ENCODE results near the gene MEGF10. TPM values are rescaled to one million over a fixed set of nuclear protein-coding genes. Genes with fewer than 3 reads are reported as not detected.
A peak's percentile ranks its signal among the peaks of the same experiment; 100 is the strongest.

Gene MEGF10
- 10 to 100 TPM in 2 of 4 donors, 1 to 10 TPM in 2; 1.6 to 23.6 (median 7.9) TPM for total RNA-seq
- 1 to 10 TPM in 2 of 3 donors, under 1 TPM in 1; 0.68 to 2.2 (median 1.2) TPM for polyA plus RNA-seq
- long read RNA-seq, donor 1, partial matches to known transcripts, result 3 of 4 reads
- long read RNA-seq, donor 1, other reads (novel, unspliced or antisense), result 1 of 4 reads
- long read RNA-seq, donor 2, result 0 reads

- Histone ChIP-seq H3K27ac (peak within 1 kb of the TSS; percentile 67), H3K27me3 (ENCODE audit: insufficient read depth in 3 of 3, low read length in 2 of 3) (peaks cover 0 to 6% (median 0%) of the 10 kb centered on the region in 3 donors), H3K4me1 (no peaks in the 10 kb centered on the region), H3K9me3 (no peaks in the 10 kb centered on the region), H3K4me3 (peak within 1 kb of the TSS; percentile 75), H3K36me3 (ENCODE audit: insufficient read depth in 1 of 2, low read depth in 1 of 2) (no peaks in the 10 kb centered on the region)
- ATAC-seq (peak; percentile 92 to 94 (median 93)), DNase-seq (peak; percentile 39 to 72)
- intact Hi-C loops (cut with DNase I), result loop anchor here (1.0 to 10.0 kb wide), 4 partner anchors 125 to 203 kb away; no protein-coding TSS in a partner anchor
- WGBS, 3 donors, result 1% methylated on average over 61 of the region's 61 CpGs
- TF ChIP-seq, protein P1, sequence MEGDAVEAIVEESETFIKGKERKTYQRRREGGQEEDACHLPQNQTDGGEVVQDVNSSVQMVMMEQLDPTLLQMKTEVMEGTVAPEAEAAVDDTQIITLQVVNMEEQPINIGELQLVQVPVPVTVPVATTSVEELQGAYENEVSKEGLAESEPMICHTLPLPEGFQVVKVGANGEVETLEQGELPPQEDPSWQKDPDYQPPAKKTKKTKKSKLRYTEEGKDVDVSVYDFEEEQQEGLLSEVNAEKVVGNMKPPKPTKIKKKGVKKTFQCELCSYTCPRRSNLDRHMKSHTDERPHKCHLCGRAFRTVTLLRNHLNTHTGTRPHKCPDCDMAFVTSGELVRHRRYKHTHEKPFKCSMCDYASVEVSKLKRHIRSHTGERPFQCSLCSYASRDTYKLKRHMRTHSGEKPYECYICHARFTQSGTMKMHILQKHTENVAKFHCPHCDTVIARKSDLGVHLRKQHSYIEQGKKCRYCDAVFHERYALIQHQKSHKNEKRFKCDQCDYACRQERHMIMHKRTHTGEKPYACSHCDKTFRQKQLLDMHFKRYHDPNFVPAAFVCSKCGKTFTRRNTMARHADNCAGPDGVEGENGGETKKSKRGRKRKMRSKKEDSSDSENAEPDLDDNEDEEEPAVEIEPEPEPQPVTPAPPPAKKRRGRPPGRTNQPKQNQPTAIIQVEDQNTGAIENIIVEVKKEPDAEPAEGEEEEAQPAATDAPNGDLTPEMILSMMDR (IDR thresholded peaks at IDR 0.05), result peak; percentile 71
These were observed at the start of gene MEGF10 for GRCh38 chr5:127290019-127290945. TSS of gene MEGF10 (plus strand) at chr5:127290796. CDS start at chr5:127331309, 40,513 bp downstream.

DNA sequence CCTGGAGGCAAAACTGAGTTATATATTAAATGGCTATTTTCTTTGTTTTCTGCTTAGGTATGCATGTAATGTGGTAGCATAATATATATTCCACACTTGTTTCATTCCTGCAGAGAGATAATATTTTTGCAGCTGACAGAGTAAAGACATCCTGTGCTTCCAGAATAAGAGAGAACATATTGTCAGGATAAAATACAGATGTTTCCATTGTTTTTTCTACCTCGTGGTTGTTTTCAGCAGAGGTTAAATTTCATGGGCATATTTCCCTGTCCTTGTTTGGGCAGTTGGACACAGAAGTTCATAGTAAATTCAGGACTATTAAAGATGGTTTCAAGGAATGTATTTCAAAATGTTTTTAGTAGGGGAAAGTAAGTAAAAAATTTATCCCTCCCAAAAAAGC lies 47.6 kb upstream of the MEGF10 start:
- Histone ChIP-seq H3K36me3 (ENCODE audit: insufficient read depth in 1 of 2, low read depth in 1 of 2) (no peaks in the 10 kb centered on the region), H3K9me3 (no peaks in the 10 kb centered on the region), H3K27me3 (ENCODE audit: insufficient read depth in 3 of 3, low read length in 2 of 3) (no peaks in the 10 kb centered on the region), H3K4me1 (no peaks in the 10 kb centered on the region), H3K4me3 (no peak overlapping the region), H3K27ac (no peak overlapping the region)
- intact Hi-C loops (cut with DNase I), result no loop called here
- no peak for DNase-seq
- TF ChIP-seq, protein P1 (IDR thresholded peaks at IDR 0.05), result no peak
- ATAC-seq, result no peak
- 0 to 6% (median 5%) methylated on average over 1 of the region's 1 CpG for WGBS, 3 donors

GRCh38 chr5:127254729-127255284 lies 35.8 kb upstream of the MEGF10 start:
- H3K36me3 ChIP-seq (ENCODE audit: insufficient read depth in 1 of 2, low read depth in 1 of 2), result no peaks in the 10 kb centered on the region
- intact Hi-C loops (cut with DNase I), result no loop called here
- ATAC-seq (no peak), DNase-seq (no peak)
- no peak overlapping the region for H3K27ac ChIP-seq
- H3K4me1 ChIP-seq, result no peaks in the 10 kb centered on the region
- H3K4me3 ChIP-seq, result no peak overlapping the region
- WGBS, 3 donors, result 95 to 98% (median 98%) methylated on average over 3 of the region's 3 CpGs
- H3K27me3 ChIP-seq (ENCODE audit: insufficient read depth in 3 of 3, low read length in 2 of 3), result no peaks in the 10 kb centered on the region
- TF ChIP-seq, protein P1 (IDR thresholded peaks at IDR 0.05), result no peak
- H3K9me3 ChIP-seq, result peaks cover 14% of the 10 kb centered on the region

DNA sequence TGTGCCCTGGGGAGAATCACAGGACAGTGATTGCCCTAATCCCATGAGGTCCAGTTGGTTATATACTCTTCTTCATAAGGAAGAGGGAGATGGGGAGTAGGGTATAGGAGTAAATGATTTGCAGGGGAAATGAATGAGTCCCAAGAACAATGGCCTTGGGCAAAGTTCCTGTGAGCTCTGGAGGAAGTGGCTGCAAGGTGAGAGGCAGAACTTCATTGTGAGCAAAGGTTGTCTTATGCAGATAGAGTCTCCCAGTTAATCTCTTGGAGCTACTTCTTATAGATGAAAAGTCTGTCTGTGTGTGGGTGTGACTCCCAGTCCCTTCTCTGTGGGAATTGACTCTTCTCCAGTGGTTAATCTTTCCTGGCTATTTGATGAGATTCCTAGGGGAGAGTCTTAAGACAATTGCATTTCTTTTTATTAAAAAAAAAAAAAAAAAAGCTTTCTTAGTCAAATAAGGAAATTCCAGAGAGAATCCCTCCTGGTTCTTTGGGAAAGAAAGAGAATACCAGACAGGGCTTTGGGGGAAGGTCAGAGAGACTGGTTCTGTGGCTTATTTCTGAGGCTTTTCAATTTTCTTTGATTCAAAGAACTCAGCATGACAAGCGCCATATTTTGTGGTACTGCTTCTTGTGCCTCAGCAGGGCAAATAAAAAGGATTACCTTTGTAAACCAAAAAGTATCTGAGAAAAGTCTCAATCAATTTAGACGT lies 33.6 kb upstream of the MEGF10 start:
- no peak for ATAC-seq
- Histone ChIP-seq H3K36me3 (ENCODE audit: insufficient read depth in 1 of 2, low read depth in 1 of 2) (no peaks in the 10 kb centered on the region), H3K27ac (no peak overlapping the region), H3K4me1 (no peaks in the 10 kb centered on the region), H3K9me3 (peaks cover 14% of the 10 kb centered on the region), H3K4me3 (no peak overlapping the region), H3K27me3 (ENCODE audit: insufficient read depth in 3 of 3, low read length in 2 of 3) (no peaks in the 10 kb centered on the region)
- TF ChIP-seq, protein P1 (IDR thresholded peaks at IDR 0.05), result no peak
- 80 to 86% (median 85%) methylated on average over 2 of the region's 2 CpGs for WGBS, 3 donors
- DNase-seq, result no peak
- intact Hi-C loops (cut with DNase I), result no loop called here

All from psoas muscle (tissue), 8 donors.